ENCODE measurements around the gene PSMG3. TPM values are rescaled to one million over a fixed set of nuclear protein-coding genes. Genes with fewer than 3 reads are reported as not detected.

PSMG3 gene
- total and polyA plus RNA-seq, 2 of the 8 experiments (the other 6 are each of a cell fraction or from before 2014, with no cell fraction given) = 30.2 to 62.0 TPM

DNA sequence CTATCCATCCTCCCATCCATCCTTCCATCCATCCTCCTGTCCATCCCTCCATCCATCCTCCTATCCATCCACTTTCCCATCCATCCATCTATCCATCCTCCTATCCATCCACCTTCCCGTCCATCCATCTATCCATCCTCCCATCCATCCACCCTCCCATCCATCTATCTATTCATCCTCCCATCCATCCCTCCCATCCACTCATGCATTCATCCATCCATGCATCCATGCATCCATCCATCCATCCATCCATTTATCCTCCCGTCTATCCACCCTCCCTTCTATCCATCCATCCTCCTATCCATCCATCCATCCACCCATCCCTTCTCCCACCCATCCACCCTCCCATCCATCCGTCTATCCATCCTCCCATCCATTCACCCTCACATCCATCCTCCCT lies 25.2 kb upstream of the PSMG3 start:
- Histone ChIP-seq H4K91ac (replicated peaks; ENCODE audit: insufficient read length, low read length) (no peak overlapping the region), H3K14ac (ENCODE audit: insufficient read length) (no peak overlapping the region), H3K23ac (ENCODE audit: insufficient read length) (no peak overlapping the region), H3K9me3 (ENCODE audit: insufficient read depth in 2 of 2, low read depth in 1 of 2, low read length in 1 of 2) (no peaks in the 10 kb centered on the region), H4K20me1 (replicated peaks in 1 of 2; ENCODE audit: control insufficient read depth in 1 of 2, insufficient read depth in 2 of 2, low read length in 2 of 2) (peaks cover 0 to 4% of the 10 kb centered on the region in 2 experiments), H3K4ac (replicated peaks; ENCODE audit: insufficient read length, low read depth, low read length) (no peak overlapping the region), H3K4me2 (ENCODE audit: insufficient read depth in 1 of 2, low read depth in 2 of 2, low read length in 2 of 2) (no peak overlapping the region), H3K18ac (ENCODE audit: extremely low read depth, low read length) (no peak overlapping the region), H3K4me1 (replicated peaks in 1 of 4; ENCODE audit: control insufficient read depth in 3 of 4, insufficient read depth in 4 of 4, low read length in 3 of 4) (no peaks in the 10 kb centered on the region), H2BK120ac (replicated peaks; ENCODE audit: low read depth, low read length) (no peak overlapping the region), H2BK5ac (ENCODE audit: low read depth, low read length) (no peak overlapping the region), H2BK15ac (ENCODE audit: low read length) (0 out of 2 replicates have a peak overlapping the region, but pooled peaks have one; percentile 12), H3K27ac (ENCODE audit: low read depth, low read length) (no peak overlapping the region), H3K79me1 (ENCODE audit: low read depth, low read length) (no peaks in the 10 kb centered on the region), H2AFZ (ENCODE audit: low read length) (no peak overlapping the region), H3K79me2 (ENCODE audit: control insufficient read depth in 1 of 2, insufficient read depth in 2 of 2, low read length in 2 of 2) (no peaks in the 10 kb centered on the region), H2BK12ac (ENCODE audit: low read depth, low read length) (no peak overlapping the region), H4K8ac (ENCODE audit: extremely low read depth, insufficient read depth, low read length) (no peak overlapping the region), H3K36me3 (ENCODE audit: control insufficient read depth in 2 of 4, insufficient read depth in 4 of 4, low read length in 3 of 4) (no peaks in the 10 kb centered on the region), H3K27me3 (replicated peaks in 1 of 4; ENCODE audit: control insufficient read depth in 3 of 4, extremely low read depth in 1 of 4, insufficient read depth in 3 of 4, low read length in 3 of 4) (no peaks in the 10 kb centered on the region), H3K9ac (replicated peaks in 1 of 4; ENCODE audit: extremely low read depth in 1 of 4, low read depth in 3 of 4, low read length in 3 of 4) (no peak overlapping the region), H2AK5ac (ENCODE audit: low read depth, low read length) (no peak overlapping the region), H3K56ac (replicated peaks; ENCODE audit: insufficient read length, low read depth, low read length) (no peak overlapping the region), H3K23me2 (ENCODE audit: low read depth, low read length) (peaks cover 15% of the 10 kb centered on the region; the same call in 1 of the 2 replicates), H3K4me3 (ENCODE audit: extremely low read depth in 1 of 4, insufficient read depth in 2 of 4, low read depth in 3 of 4, low read length in 4 of 4) (no peak overlapping the region), H2BK20ac (ENCODE audit: low read length) (no peak overlapping the region), H4K5ac (ENCODE audit: insufficient read length, low read depth, low read length) (no peak overlapping the region)
- ChIA-PET CTCF (ENCODE audit: partially characterized antibody) (interaction anchor here (1.1 kb wide), 2 partner anchors 12 to 69 kb away, joined by 3 read pairs; no protein-coding TSS in a partner anchor), POLR2A (ENCODE audit: partially characterized antibody) (no interaction called here)
- 88 to 100% methylated on average over 3 of the region's 3 CpGs for WGBS, 2 experiments (ENCODE audit: extremely low coverage in 1 of 2, insufficient coverage in 1 of 2, insufficient read length in 1 of 2, insufficient replicate concordance in 2 of 2, low coverage in 1 of 2, low lambda C conversion rate in 2 of 2, missing lambda C conversion rate in 1 of 2)
- FAIRE-seq (no peak), DNase-seq (ENCODE audit: low read depth in 1 of 2, low spot score in 2 of 2) (no peak)
- no peak for TF ChIP-seq RXRA (IDR thresholded peaks at IDR 0.05; ENCODE audit: insufficient read depth, low read depth, low read length)
- no peak for TF ChIP-seq PHF8 (conservative IDR thresholded peaks at IDR 0.05; ENCODE audit: low read depth, low read length)
- TF ChIP-seq SP2 (IDR thresholded peaks at IDR 0.05; ENCODE audit: low read length) = no peak
- TF ChIP-seq, protein P1, sequence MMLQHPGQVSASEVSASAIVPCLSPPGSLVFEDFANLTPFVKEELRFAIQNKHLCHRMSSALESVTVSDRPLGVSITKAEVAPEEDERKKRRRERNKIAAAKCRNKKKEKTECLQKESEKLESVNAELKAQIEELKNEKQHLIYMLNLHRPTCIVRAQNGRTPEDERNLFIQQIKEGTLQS (IDR thresholded peaks at IDR 0.05; ENCODE audit: insufficient read depth, low read depth, low read length) = no peak
- TF ChIP-seq RNF2 (IDR thresholded peaks at IDR 0.05; ENCODE audit: borderline replicate concordance, low read depth, low read length, missing control alignments, poor library complexity, severe bottlenecking) = no peak
- no peak for TF ChIP-seq HDAC2 (IDR thresholded peaks at IDR 0.05; ENCODE audit: borderline replicate concordance in 1 of 2, low read depth in 2 of 2, low read length in 2 of 2)
- TF ChIP-seq POU5F1 (IDR thresholded peaks at IDR 0.05; ENCODE audit: low read depth, low read length) = no peak
- no peak for TF ChIP-seq KDM5A (IDR thresholded peaks at IDR 0.05; ENCODE audit: low read length)
- TF ChIP-seq CBX5 (IDR thresholded peaks at IDR 0.05; ENCODE audit: low read depth, low read length) = no peak
- TF ChIP-seq ASH2L (IDR thresholded peaks at IDR 0.05; ENCODE audit: low read length) = no peak
- TF ChIP-seq, protein P2, sequence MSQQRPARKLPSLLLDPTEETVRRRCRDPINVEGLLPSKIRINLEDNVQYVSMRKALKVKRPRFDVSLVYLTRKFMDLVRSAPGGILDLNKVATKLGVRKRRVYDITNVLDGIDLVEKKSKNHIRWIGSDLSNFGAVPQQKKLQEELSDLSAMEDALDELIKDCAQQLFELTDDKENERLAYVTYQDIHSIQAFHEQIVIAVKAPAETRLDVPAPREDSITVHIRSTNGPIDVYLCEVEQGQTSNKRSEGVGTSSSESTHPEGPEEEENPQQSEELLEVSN (IDR thresholded peaks at IDR 0.05) = no peak
- TF ChIP-seq CHD1 (IDR thresholded peaks at IDR 0.05; ENCODE audit: low read depth, low read length) = no peak
